T-cell (primary cell): Measurements from ENCODE around the gene TOP2B. TPM values are rescaled to one million over a fixed set of nuclear protein-coding genes. Genes with fewer than 3 reads are reported as not detected.

ENCODE experiments used
- ATAC-seq, 4 experiments: fragments of 200-7000 bp in 3 of 4; fragments of 150-1000 bp in 1 of 4; cut with Tn5 transposase; replicated peaks in 1 of 4; 1 replicate in 3 of 4; 2 replicates in 1 of 4; pipeline ENCODE4 v1.10.0; 2021; ENCODE audit warnings: moderate library complexity in 3 of 4, mild to moderate bottlenecking in 2 of 4, moderate number of reproducible peaks in 1 of 4
- CTCF ChIA-PET, 2 donors: fragments of 300-600 bp; sonication (Branson Sonifier 250); formaldehyde crosslinking; loops; one replicate each; lab custom pipeline; 2022; ENCODE audit warnings: antibody characterized with exemption in 2 of 2; lab: Charles Lee
- POLR2A ChIA-PET, 2 donors: fragments of 300-600 bp; sonication (Branson Sonifier 250); formaldehyde crosslinking; loops; one replicate each; lab custom pipeline; 2022; ENCODE audit warnings: antibody characterized with exemption in 2 of 2; lab: Charles Lee
- DNase-seq, 35 experiments: peaks; one replicate each; pipeline versions ENCODE4 v3.0.0 to v3.0.0-alpha.2; 2013 to 2023
- H3K27ac ChIP-seq: one replicate; pipeline ENCODE4 v1.5.1; 2013; ENCODE audit warnings: low read length
- H3K27me3 ChIP-seq, 2 experiments: replicated peaks in 1 of 2; 1 replicate in 1 of 2; 2 replicates in 1 of 2; pipeline versions ENCODE4 v1.6.1 to v1.7.0; 2013; ENCODE audit warnings: low read length in 1 of 2, mixed read lengths in 1 of 2; ENCODE audit not compliant: control insufficient read depth in 2 of 2, insufficient read depth in 2 of 2; ENCODE audit errors: extremely low read depth in 1 of 2
- H3K36me3 ChIP-seq, 2 donors: 1 replicate in 1 of 2; 2 replicates in 1 of 2; pipeline versions ENCODE4 v1.6.1 to v1.7.0; 2013; ENCODE audit warnings: low read length in 1 of 2; ENCODE audit not compliant: control insufficient read depth in 2 of 2, insufficient read depth in 1 of 2; ENCODE audit errors: extremely low read depth in 1 of 2
- H3K4me1 ChIP-seq, 2 experiments: 1 replicate in 1 of 2; 2 replicates in 1 of 2; pipeline versions ENCODE4 v1.6.1 to v1.7.0; 2013; ENCODE audit warnings: low read length in 2 of 2, mixed read lengths in 1 of 2; ENCODE audit not compliant: insufficient read depth in 2 of 2, control insufficient read depth in 1 of 2; ENCODE audit errors: extremely low read depth in 1 of 2
- H3K4me3 ChIP-seq, 2 donors: 1 replicate in 1 of 2; 2 replicates in 1 of 2; pipeline versions ENCODE4 v1.5.1 to v1.7.0; 2013; ENCODE audit warnings: mild to moderate bottlenecking in 2 of 2, low read length in 1 of 2, moderate library complexity in 1 of 2; ENCODE audit not compliant: control insufficient read depth in 1 of 2; ENCODE audit errors: extremely low read depth in 1 of 2
- H3K9me3 ChIP-seq: 2 replicates; pipeline ENCODE4 v1.7.0; 2013
- H3K27ac Mint-ChIP-seq, 2 donors: one replicate each; pipeline ENCODE4 v1.8.0; 2020 to 2021; ENCODE audit warnings: mild to moderate bottlenecking in 2 of 2, mixed read lengths in 2 of 2
- H3K27me3 Mint-ChIP-seq, 2 donors: one replicate each; pipeline ENCODE4 v1.8.0; 2021 to 2022; ENCODE audit warnings: mixed read lengths in 2 of 2
- H3K36me3 Mint-ChIP-seq: one replicate; pipeline ENCODE4 v1.8.0; 2021; ENCODE audit warnings: mixed read lengths
- H3K4me1 Mint-ChIP-seq, 3 donors: one replicate each; pipeline ENCODE4 v1.8.0; 2020 to 2022; ENCODE audit warnings: mixed read lengths in 3 of 3, mild to moderate bottlenecking in 1 of 3
- H3K4me3 Mint-ChIP-seq, 3 donors: one replicate each; pipeline ENCODE4 v1.8.0; 2020 to 2022; ENCODE audit warnings: mild to moderate bottlenecking in 3 of 3, mixed read lengths in 3 of 3, moderate library complexity in 3 of 3
- H3K9me3 Mint-ChIP-seq, 3 donors: one replicate each; pipeline ENCODE4 v1.8.0; 2020 to 2022; ENCODE audit warnings: mixed read lengths in 3 of 3
- WGBS: methylation state at CpG from one replicate; pipeline ENCODE4 v1.1.5; 2013; ENCODE audit warnings: missing lambda C conversion rate; ENCODE audit not compliant: insufficient coverage; 5-methylcytosine and 5-hydroxymethylcytosine counted together
- total RNA-seq, 35 experiments: library from RNA in 6 of 35; stranded (reverse) in 6 of 35; fragments of 120-200 nt in 1 of 35; gene quantifications; one replicate each; pipeline versions ENCODE4 v1.2.1 to v1.2.4 and lab custom pipeline; 2013 to 2026

The TOP2B gene
- total RNA-seq, 5 donors from 2014 or later (not counting 1 experiment from before 2014, with no cell fraction given): 121 to 138 (median 130) TPM

- ChIA-PET POLR2A (no interaction called here), CTCF (no interaction called here)
- no peaks in the 10 kb centered on the region for H3K36me3 ChIP-seq
- no peaks in the 10 kb centered on the region for H3K9me3 Mint-ChIP-seq
- H3K27ac Mint-ChIP-seq: no peak overlapping the region
- H3K36me3 Mint-ChIP-seq: no peaks in the 10 kb centered on the region
- H3K4me3 Mint-ChIP-seq: no peak overlapping the region
- no peaks in the 10 kb centered on the region for H3K4me1 Mint-ChIP-seq
- WGBS: 75% methylated on average over 3 of the region's 6 CpGs
- no peaks in the 10 kb centered on the region for H3K27me3 ChIP-seq
- no peak overlapping the region for H3K4me3 ChIP-seq
- DNase-seq (no peak), ATAC-seq (no peak)
- H3K27me3 Mint-ChIP-seq: peaks cover 0 to 5% of the 10 kb centered on the region in 2 donors
- no peaks in the 10 kb centered on the region for H3K4me1 ChIP-seq
- H3K27ac ChIP-seq: no peak overlapping the region
- no peaks in the 10 kb centered on the region for H3K9me3 ChIP-seq
Measured at GRCh38 chr3:25558796-25559195, 105.9 kb downstream of the TOP2B start.

- H3K9me3 ChIP-seq: no peaks in the 10 kb centered on the region
- H3K9me3 Mint-ChIP-seq: no peaks in the 10 kb centered on the region
- no peak overlapping the region for H3K27ac ChIP-seq
- POLR2A ChIA-PET: no interaction called here
- H3K36me3 Mint-ChIP-seq: no peaks in the 10 kb centered on the region
- no peak overlapping the region for H3K27ac Mint-ChIP-seq
- H3K36me3 ChIP-seq: no peaks in the 10 kb centered on the region
- ATAC-seq (no peak), DNase-seq (no peak)
- H3K4me1 ChIP-seq: no peaks in the 10 kb centered on the region
- H3K4me3 ChIP-seq: no peak overlapping the region
- 75% methylated on average over 4 of the region's 5 CpGs for WGBS
- no peak overlapping the region for H3K4me3 Mint-ChIP-seq
- peaks cover 0 to 5% of the 10 kb centered on the region in 2 donors for H3K27me3 Mint-ChIP-seq
- no peaks in the 10 kb centered on the region for H3K4me1 Mint-ChIP-seq
- no peaks in the 10 kb centered on the region for H3K27me3 ChIP-seq
- CTCF ChIA-PET: no interaction called here
Measured at GRCh38 chr3:25558121-25558520, 106.6 kb downstream of the TOP2B start.

- H3K27me3 ChIP-seq: no peaks in the 10 kb centered on the region
- no peak overlapping the region for H3K27ac Mint-ChIP-seq
- H3K27me3 Mint-ChIP-seq: peaks cover 0 to 6% of the 10 kb centered on the region in 2 donors
- ChIA-PET POLR2A (no interaction called here), CTCF (no interaction called here)
- H3K4me1 ChIP-seq: no peaks in the 10 kb centered on the region
- no peak for ATAC-seq
- no peaks in the 10 kb centered on the region for H3K9me3 Mint-ChIP-seq
- H3K27ac ChIP-seq: no peak overlapping the region
- no peaks in the 10 kb centered on the region for H3K9me3 ChIP-seq
- DNase-seq: no peak
- no peaks in the 10 kb centered on the region for H3K36me3 Mint-ChIP-seq
- WGBS: 81% methylated on average over 1 of the region's 3 CpGs
- no peaks in the 10 kb centered on the region for H3K4me1 Mint-ChIP-seq
- no peak overlapping the region for H3K4me3 ChIP-seq
- no peaks in the 10 kb centered on the region for H3K36me3 ChIP-seq
- no peak overlapping the region for H3K4me3 Mint-ChIP-seq
Measured at GRCh38 chr3:25557694-25558093, 107.0 kb downstream of the TOP2B start.

GRCh38 chr3:25556447-25556846 lies 108.3 kb downstream of the TOP2B start:
- Histone ChIP-seq H3K4me1 (no peaks in the 10 kb centered on the region), H3K27me3 (no peaks in the 10 kb centered on the region), H3K4me3 (no peak overlapping the region), H3K27ac (no peak overlapping the region), H3K9me3 (no peaks in the 10 kb centered on the region), H3K36me3 (no peaks in the 10 kb centered on the region)
- no peak for ATAC-seq
- POLR2A ChIA-PET: no interaction called here
- peaks cover 0 to 9% of the 10 kb centered on the region in 2 donors for H3K27me3 Mint-ChIP-seq
- no peaks in the 10 kb centered on the region for H3K36me3 Mint-ChIP-seq
- no CpG with 5 or more reads among the region's 1 CpG for WGBS
- no peak overlapping the region for H3K27ac Mint-ChIP-seq
- DNase-seq: no peak
- H3K4me1 Mint-ChIP-seq: no peaks in the 10 kb centered on the region
- H3K9me3 Mint-ChIP-seq: no peaks in the 10 kb centered on the region
- CTCF ChIA-PET: no interaction called here
- H3K4me3 Mint-ChIP-seq: no peak overlapping the region

GRCh38 chr3:25555695-25556437 lies 108.8 kb downstream of the TOP2B start:
- ATAC-seq (no peak), DNase-seq (no peak)
- no CpG with 5 or more reads among the region's 2 CpGs for WGBS
- CTCF ChIA-PET: no interaction called here
- no peak overlapping the region for H3K27ac Mint-ChIP-seq
- POLR2A ChIA-PET: no interaction called here
- no peaks in the 10 kb centered on the region for H3K4me1 Mint-ChIP-seq
- peaks cover 0 to 12% of the 10 kb centered on the region in 2 donors for H3K27me3 Mint-ChIP-seq
- H3K27me3 ChIP-seq: no peaks in the 10 kb centered on the region
- no peaks in the 10 kb centered on the region for H3K36me3 ChIP-seq
- no peaks in the 10 kb centered on the region for H3K9me3 ChIP-seq
- no peak overlapping the region for H3K4me3 ChIP-seq
- H3K4me3 Mint-ChIP-seq: no peak overlapping the region
- no peaks in the 10 kb centered on the region for H3K36me3 Mint-ChIP-seq
- no peaks in the 10 kb centered on the region for H3K9me3 Mint-ChIP-seq
- no peaks in the 10 kb centered on the region for H3K4me1 ChIP-seq
- H3K27ac ChIP-seq: no peak overlapping the region

GRCh38 chr3:25554376-25554775 lies 110.3 kb downstream of the TOP2B start:
- Mint-ChIP-seq H3K4me1 (no peaks in the 10 kb centered on the region), H3K27ac (no peak overlapping the region), H3K9me3 (no peaks in the 10 kb centered on the region), H3K4me3 (no peak overlapping the region), H3K27me3 (peaks cover 0 to 12% of the 10 kb centered on the region in 2 donors), H3K36me3 (no peaks in the 10 kb centered on the region)
- Histone ChIP-seq H3K27ac (no peak overlapping the region), H3K27me3 (no peaks in the 10 kb centered on the region), H3K36me3 (no peaks in the 10 kb centered on the region), H3K4me3 (no peak overlapping the region), H3K9me3 (no peaks in the 10 kb centered on the region), H3K4me1 (no peaks in the 10 kb centered on the region)
- POLR2A ChIA-PET: no interaction called here
- DNase-seq (no peak), ATAC-seq (no peak)
- no CpG with 5 or more reads among the region's 7 CpGs for whole genome bisulfite sequencing
- CTCF ChIA-PET: no interaction called here
